ENCODE data around the gene CWF19L1. TPM values are rescaled to one million over a fixed set of nuclear protein-coding genes. Genes with fewer than 3 reads are reported as not detected.

CWF19L1 gene
- polyA plus RNA-seq, 4 donors = 21.5 to 32.5 (median 32.0) TPM

GRCh38 chr10:100184426-100184825 is 83.0 kb downstream of the CWF19L1 start:
- DNase-seq (ENCODE audit: low read depth in 4 of 4, low spot score in 3 of 4) = no peak

GRCh38 chr10:100183481-100183880 is 84.0 kb downstream of the CWF19L1 start:
- DNase-seq (ENCODE audit: low read depth in 4 of 4, low spot score in 3 of 4) = no peak

GRCh38 chr10:100182908-100183307 is 84.5 kb downstream of the CWF19L1 start:
- no peak for DNase-seq (ENCODE audit: low read depth in 4 of 4, low spot score in 3 of 4)

Other genes with a start within 250 kb of the CWF19L1 start
- 1 to 10 TPM in 3 of 4 donors, under 1 TPM in 1; 0.45 to 3.0 (median 2.4) TPM for gene CPN1, start 185.8 kb downstream of the CWF19L1 start, polyA plus RNA-seq (ENCODE audit: insufficient read length in 4 of 4)
- gene ERLIN1, start 81.6 kb downstream of the CWF19L1 start, polyA plus RNA-seq (ENCODE audit: insufficient read length in 4 of 4) = 10 to 100 TPM; 44.6 to 60.5 (median 55.1) TPM
- 10 to 100 TPM; 22.4 to 30.3 (median 28.0) TPM for gene CHUK, start 38.0 kb downstream of the CWF19L1 start, polyA plus RNA-seq (ENCODE audit: insufficient read length in 4 of 4)
- 10 to 100 TPM; 30.3 to 49.8 (median 40.4) TPM for gene BLOC1S2, start 19.0 kb upstream of the CWF19L1 start, polyA plus RNA-seq (ENCODE audit: insufficient read length in 4 of 4)
- gene PKD2L1, start 62.6 kb upstream of the CWF19L1 start, polyA plus RNA-seq (ENCODE audit: insufficient read length in 4 of 4) = under 1 TPM in 3 of 4 donors, not detected in 1; 0.29 to 0.93 (median 0.44) TPM
- gene SCD, start 79.6 kb upstream of the CWF19L1 start, polyA plus RNA-seq (ENCODE audit: insufficient read length in 4 of 4) = 10 to 100 TPM; 36.9 to 53.9 (median 45.5) TPM
- gene WNT8B, start 195.4 kb upstream of the CWF19L1 start, polyA plus RNA-seq (ENCODE audit: insufficient read length in 4 of 4) = under 1 TPM; 0.63 to 0.99 (median 0.79) TPM